Suprapubic skin (tissue), 4 donors: ENCODE results near the gene DNAH17.

Experiments
- CTCF ChIP-seq, 2 donors: fragments of 200-600 bp in 1 of 2; fragments of 450-650 bp in 1 of 2; sonication (generic) in 1 of 2; IDR thresholded peaks; one replicate each; pipeline ENCODE4 v1.5.1; 2016 to 2019; ENCODE audit warnings: antibody characterized with exemption in 2 of 2, mild to moderate bottlenecking in 1 of 2, moderate library complexity in 1 of 2
- EP300 ChIP-seq: sonication (generic); formaldehyde crosslinking; IDR thresholded peaks from one replicate; pipeline ENCODE4 v1.6.1; 2017; ENCODE audit warnings: antibody characterized with exemption
- POLR2A ChIP-seq, 2 donors: fragments of 450-650 bp; IDR thresholded peaks; one replicate each; pipeline ENCODE4 v1.6.1; 2017; ENCODE audit warnings: antibody characterized with exemption in 2 of 2, mild to moderate bottlenecking in 2 of 2, moderate library complexity in 2 of 2
- POLR2AphosphoS5 ChIP-seq, 3 donors: sonication (generic); formaldehyde crosslinking; IDR thresholded peaks; one replicate each; pipeline ENCODE4 v1.6.1; 2017; ENCODE audit warnings: antibody characterized with exemption in 3 of 3

- TF ChIP-seq CTCF (IDR thresholded peaks at IDR 0.05) (no peak), POLR2AphosphoS5 (IDR thresholded peaks at IDR 0.05) (no peak), POLR2A (IDR thresholded peaks at IDR 0.05) (no peak), EP300 (no peak)
These were observed 41.3 kb upstream of the DNAH17 start for GRCh38 chr17:78618264-78619066.
